ENCODE results near the gene NMNAT1.
"Not testable (repeated sequence)": the region's sequence is repeated elsewhere in the genome, so short reads cannot be mapped to it uniquely, and the experiment has no call there.

NMNAT1 gene

GRCh38 chr1:9920606-9921005, 22.7 kb upstream of the NMNAT1 start:
- no peak for DNase-seq (ENCODE audit: low read depth)

- DNase-seq (ENCODE audit: low read depth) = no peak
Observed at GRCh38 chr1:9922342-9922741, 20.9 kb upstream of the NMNAT1 start.

GRCh38 chr1:9927259-9927658, 16.0 kb upstream of the NMNAT1 start:
- no peak for DNase-seq (ENCODE audit: low read depth)

- DNase-seq (ENCODE audit: low read depth) = no peak
Observed at GRCh38 chr1:9929431-9930385, 13.6 kb upstream of the NMNAT1 start.

GRCh38 chr1:9942399-9942938, 806 bp upstream of the NMNAT1 start:
- no peak for DNase-seq (ENCODE audit: low read depth)

GRCh38 chr1:9946315-9946714, 3.0 kb downstream of the NMNAT1 start:
- DNase-seq (ENCODE audit: low read depth) = no peak

GRCh38 chr1:9957726-9958125, 14.5 kb downstream of the NMNAT1 start:
- DNase-seq (ENCODE audit: low read depth) = no peak

GRCh38 chr1:9960011-9960410, 16.7 kb downstream of the NMNAT1 start:
- DNase-seq (ENCODE audit: low read depth) = no peak

GRCh38 chr1:9960706-9961562, 17.7 kb downstream of the NMNAT1 start:
- no peak for DNase-seq (ENCODE audit: low read depth)

GRCh38 chr1:9984253-9984652, 41.0 kb downstream of the NMNAT1 start:
- no peak for DNase-seq (ENCODE audit: low read depth)

- DNase-seq (ENCODE audit: low read depth) = no peak
Observed at GRCh38 chr1:9985001-9985400, 41.7 kb downstream of the NMNAT1 start.

- DNase-seq (ENCODE audit: low read depth) = no peak
Observed at GRCh38 chr1:9989773-9990172, 46.5 kb downstream of the NMNAT1 start.

- no peak for DNase-seq (ENCODE audit: low read depth)
Observed at GRCh38 chr1:9990944-9991343, 47.7 kb downstream of the NMNAT1 start.

- DNase-seq (ENCODE audit: low read depth) = no peak
Observed at GRCh38 chr1:9992910-9993309, 49.6 kb downstream of the NMNAT1 start.

GRCh38 chr1:9993561-9994075, 50.3 kb downstream of the NMNAT1 start:
- no peak for DNase-seq (ENCODE audit: low read depth)

- DNase-seq (ENCODE audit: low read depth) = no peak
Observed at GRCh38 chr1:9996624-9997582, 53.6 kb downstream of the NMNAT1 start, which contains the start of gene RBP7. TSS of gene RBP7 (plus strand) at chr1:9997228. CDS start at chr1:9997259, 31 bp downstream.

- no peak for DNase-seq (ENCODE audit: low read depth)
Observed at GRCh38 chr1:10001016-10001665, 57.9 kb downstream of the NMNAT1 start.

- not testable (repeated sequence) for DNase-seq (ENCODE audit: low read depth)
Observed at GRCh38 chr1:10005248-10005647, 62.0 kb downstream of the NMNAT1 start.

GRCh38 chr1:10007169-10007568, 63.9 kb downstream of the NMNAT1 start:
- DNase-seq (ENCODE audit: low read depth) = no peak

GRCh38 chr1:10014016-10014415, 70.7 kb downstream of the NMNAT1 start:
- no peak for DNase-seq (ENCODE audit: low read depth)

GRCh38 chr1:10019561-10019960, 76.3 kb downstream of the NMNAT1 start:
- DNase-seq (ENCODE audit: low read depth) = no peak
